HG03378 (cell line): ENCODE data around the gene B4GALNT3.

Experiments
- ATAC-seq: cut with Tn5 transposase; IDR thresholded peaks from one replicate; pipeline ENCODE4 v1.9.1; 2021; ENCODE audit warnings: mild to moderate bottlenecking, moderate library complexity; ENCODE audit not compliant: unreplicated experiment

Gene B4GALNT3

DNA sequence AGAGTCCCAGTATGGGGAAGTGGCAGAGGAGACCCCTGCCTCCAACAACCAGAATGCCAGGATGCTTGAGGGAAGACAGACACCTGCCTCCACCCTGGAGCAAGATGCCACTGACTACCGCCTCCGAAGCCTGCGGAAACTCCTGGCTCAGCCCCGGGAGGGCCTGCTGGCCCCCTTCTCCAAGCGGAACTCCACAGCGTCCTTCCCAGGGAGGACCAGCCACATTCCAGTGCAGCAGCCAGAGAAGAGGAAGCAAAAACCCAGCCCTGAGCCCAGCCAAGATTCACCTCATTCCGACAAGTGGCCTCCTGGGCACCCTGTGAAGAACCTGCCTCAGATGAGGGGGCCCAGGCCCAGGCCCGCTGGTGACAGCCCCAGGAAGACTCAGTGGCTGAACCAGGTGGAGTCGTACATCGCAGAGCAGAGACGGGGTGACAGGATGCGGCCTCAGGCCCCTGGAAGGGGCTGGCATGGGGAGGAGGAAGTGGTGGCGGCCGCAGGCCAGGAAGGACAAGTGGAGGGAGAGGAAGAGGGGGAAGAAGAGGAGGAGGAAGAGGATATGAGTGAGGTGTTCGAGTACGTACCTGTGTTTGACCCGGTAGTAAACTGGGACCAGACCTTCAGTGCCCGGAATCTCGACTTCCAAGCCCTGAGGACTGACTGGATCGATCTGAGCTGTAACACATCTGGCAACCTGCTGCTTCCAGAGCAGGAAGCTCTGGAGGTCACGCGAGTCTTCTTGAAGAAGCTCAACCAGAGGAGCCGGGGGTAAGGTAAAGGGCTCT lies 93.7 kb downstream of the B4GALNT3 start:
- no peak for ATAC-seq

DNA sequence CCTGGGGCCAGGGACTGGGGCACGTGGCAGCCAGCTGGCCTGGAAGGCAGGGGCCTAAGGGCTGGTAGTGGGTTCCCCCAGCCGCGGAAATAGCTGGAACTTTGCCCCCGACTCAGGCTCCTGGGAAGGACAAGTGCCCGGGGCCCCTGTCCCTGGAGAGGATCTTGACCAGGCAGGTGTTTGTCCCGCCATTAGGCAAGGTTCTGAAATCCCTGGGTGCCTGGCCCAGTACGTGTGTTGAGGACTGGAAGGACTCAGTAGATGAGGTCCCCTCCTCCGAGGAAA lies 94.2 kb downstream of the B4GALNT3 start:
- no peak for ATAC-seq

DNA sequence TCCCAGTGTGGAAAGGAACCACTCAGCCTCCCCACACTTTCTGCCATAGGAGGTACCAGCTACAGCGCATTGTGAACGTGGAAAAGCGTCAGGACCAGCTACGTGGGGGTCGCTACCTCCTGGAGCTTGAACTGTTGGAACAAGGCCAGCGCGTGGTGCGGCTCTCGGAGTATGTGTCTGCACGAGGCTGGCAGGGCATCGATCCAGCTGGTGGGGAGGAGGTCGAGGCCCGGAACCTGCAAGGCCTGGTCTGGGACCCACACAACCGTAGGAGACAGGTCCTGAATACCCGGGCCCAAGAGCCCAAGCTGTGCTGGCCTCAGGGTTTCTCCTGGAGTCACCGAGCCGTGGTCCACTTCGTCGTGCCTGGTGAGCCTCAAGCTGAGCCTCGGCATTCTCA lies 96.8 kb downstream of the B4GALNT3 start:
- no peak for ATAC-seq

- ATAC-seq = no peak
Observed at GRCh38 chr12:558580-558979, 98.8 kb downstream of the B4GALNT3 start.

GRCh38 chr12:559208-559905 lies 99.6 kb downstream of the B4GALNT3 start:
- no peak for ATAC-seq

DNA sequence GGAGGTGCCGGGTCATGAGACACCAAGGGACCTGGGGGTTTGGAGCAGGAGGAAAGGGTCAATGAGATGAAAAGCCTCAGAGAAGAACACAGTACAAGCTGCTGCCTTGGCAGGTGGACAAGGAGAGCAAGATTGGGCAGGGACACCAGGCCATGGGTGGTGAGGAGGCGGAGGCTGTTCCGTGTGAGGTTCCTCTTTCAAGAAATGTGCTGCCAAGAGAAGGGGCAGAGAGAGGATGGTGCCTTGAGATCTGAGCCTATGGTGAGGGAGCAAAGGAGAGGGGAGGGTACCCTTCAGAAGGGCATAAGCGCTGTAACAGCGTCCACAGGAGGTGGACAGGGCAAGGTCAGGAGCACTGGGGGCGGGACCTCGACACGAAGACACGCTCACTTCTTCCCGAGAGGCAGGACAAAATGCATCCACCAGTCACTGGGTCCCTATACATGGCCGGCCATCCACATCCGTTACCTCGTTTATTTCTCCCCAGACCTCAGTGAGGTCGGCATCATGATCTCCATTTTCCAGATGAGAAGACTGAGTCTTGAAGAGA lies 100.2 kb downstream of the B4GALNT3 start:
- no peak for ATAC-seq

DNA sequence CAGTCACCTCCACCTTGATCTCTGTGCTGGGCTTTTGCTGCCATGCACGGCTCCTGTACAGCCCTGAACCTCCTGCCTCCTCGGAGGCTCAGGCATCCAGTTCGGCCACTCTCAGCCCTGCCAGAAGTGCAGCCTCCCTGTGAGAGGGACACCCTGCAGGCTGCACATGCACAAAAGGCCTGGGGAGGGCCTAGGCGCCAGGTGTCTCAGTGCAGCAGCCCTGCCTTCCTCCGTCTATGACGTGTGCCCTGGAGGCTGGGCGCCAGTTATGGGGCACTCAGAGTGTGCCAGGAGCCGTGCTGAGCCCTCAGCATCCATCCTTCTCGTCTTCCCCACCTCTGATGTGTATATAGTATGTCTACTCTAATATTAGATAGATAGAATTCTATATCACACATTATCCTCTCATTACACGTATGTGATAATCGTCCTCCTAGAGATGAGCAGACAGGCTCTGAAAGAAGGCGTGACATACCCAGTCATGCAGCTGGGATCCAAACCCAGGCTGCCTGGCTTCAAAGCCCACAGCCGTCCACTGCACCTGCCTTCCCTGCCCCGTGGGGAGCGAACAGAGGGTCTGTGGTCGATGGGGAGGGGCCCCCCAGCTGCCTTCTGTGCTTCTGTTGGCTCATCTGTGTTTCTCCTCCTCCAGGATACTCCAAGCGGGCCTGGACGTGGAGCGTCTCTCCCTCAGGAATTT lies 101.1 kb downstream of the B4GALNT3 start:
- no peak for ATAC-seq

- ATAC-seq = no peak
Observed at GRCh38 chr12:561391-561705, 101.6 kb downstream of the B4GALNT3 start.

DNA sequence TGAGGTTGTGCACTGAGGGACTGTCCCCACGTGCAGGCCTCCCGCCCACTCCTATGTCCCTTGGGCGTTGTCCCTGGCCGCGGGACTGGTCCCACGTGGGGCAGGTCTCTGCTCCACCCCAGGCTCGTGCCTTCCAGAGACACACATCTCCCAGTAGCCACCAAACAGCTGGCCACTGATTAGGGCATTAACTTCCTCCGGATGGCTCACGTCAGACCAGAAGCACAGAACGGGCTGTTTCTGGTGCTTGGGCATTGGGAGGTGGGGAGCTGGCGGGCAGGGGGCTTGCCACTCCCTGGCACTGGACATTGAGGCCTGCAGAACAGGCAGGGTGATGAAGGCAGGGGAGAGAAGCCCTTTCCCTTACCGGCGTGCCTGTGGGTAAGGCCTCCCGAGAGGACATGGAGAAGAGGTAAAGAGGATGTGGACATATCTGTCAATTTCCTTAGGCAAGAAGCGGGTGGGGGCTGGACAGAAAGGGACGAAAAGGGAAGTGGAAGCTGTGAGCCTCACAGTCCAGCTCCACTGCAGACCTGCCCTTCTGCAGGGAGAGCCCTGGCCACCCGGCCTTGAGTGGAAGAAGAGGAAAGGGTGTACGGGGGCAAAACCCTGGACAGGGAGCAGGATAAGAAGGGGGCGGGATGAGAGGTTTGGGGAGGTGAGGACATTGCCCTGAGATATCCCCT lies 102.3 kb downstream of the B4GALNT3 start:
- no peak for ATAC-seq

- ATAC-seq = no peak
Observed at GRCh38 chr12:562634-563033, 102.9 kb downstream of the B4GALNT3 start.

GRCh38 chr12:563250-563781 lies 103.6 kb downstream of the B4GALNT3 start:
- ATAC-seq = no peak

GRCh38 chr12:563787-564298 lies 104.1 kb downstream of the B4GALNT3 start:
- no peak for ATAC-seq

DNA sequence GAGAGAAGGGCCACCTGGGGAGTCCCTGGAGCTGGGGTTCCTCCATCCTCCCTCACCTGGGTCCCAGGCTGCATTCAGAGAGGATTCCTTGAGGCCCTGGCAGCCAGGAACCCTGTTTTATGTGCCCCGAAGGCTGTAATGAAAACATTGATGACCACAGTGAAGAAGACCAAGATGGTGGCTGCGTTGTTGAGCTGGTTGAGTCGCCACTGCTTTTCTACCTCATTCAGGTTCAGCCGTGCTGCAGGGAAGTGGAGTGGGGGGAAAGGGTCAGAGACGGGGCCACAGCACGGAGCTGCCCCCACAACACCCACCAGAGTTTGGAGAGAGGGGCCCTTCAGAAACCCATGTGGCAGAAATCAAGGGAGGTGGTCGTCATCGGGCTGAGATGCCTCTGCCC lies 105.4 kb downstream of the B4GALNT3 start:
- ATAC-seq = no peak

DNA sequence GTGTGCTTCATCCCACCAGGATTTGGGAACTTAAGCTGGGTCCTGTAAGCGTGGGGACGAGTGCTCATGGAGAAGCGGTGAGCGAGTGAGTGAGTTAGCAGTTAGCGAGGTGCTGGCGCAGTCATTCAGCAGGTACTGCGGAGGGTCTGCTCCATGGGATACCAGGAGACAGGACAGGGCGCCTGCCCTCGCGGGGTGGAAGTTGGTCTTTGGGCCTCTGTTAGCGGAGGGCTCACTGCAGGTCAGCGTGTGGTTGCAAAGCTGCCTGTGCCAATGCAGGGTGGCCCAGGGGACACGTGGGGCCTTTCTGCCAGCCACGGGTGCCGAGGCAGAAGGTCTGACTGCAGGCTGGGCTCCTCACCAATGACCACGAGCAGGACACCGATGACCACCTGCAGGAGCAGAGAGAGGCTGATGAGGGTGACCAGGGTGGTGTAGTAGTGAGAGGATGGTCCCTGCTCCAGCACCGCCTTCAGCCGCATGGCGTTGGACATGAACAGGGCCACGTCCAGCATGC lies 105.9 kb downstream of the B4GALNT3 start:
- ATAC-seq = no peak

DNA sequence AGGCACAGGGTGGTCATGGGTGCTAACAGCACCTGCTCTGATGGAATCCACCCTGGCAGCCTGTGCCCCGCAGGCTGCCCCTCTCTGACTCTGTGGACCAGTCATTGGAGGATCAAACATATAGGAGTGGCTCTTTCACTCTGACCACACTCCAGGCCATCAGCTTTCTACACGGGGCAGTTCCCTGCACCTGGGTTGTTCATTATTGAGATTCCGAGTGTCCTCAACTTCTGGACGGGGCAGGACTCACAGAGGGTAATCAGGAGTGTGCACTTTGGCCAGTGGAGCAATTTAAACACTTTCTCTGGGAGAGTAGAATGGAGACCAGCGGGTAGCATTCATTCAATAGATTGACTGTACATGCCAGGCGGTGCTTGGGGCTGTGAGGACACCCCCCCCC lies 108.7 kb downstream of the B4GALNT3 start:
- ATAC-seq = no peak

DNA sequence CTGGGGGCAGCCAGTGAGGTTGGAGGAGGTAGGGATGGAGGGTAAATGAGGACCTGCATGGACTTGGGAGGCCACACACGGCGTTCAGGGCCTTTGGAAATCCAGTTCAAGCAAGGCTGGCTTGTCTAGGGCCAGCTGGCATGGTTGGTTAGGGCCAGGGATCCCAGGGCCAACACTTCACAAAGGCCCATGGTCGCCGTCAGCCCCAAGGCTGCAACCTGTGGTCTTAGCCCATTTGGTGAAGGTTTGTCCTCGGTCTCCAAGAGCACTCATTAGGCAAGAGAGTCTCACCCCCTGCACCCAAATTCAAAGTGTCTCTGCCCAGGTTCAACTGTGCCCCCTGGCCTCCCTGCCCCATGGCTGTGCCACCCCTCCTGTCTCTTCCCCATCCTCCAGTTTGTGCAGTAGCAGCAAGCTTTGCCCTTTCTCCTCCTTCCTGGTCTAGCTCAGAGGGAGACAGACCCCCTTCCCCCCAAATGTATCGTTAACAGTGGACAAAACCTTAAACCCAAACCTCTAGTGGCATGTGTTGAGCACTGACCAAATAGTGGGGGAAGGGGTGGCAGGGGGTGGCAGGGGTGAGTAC lies 109.4 kb downstream of the B4GALNT3 start:
- ATAC-seq = no peak

DNA sequence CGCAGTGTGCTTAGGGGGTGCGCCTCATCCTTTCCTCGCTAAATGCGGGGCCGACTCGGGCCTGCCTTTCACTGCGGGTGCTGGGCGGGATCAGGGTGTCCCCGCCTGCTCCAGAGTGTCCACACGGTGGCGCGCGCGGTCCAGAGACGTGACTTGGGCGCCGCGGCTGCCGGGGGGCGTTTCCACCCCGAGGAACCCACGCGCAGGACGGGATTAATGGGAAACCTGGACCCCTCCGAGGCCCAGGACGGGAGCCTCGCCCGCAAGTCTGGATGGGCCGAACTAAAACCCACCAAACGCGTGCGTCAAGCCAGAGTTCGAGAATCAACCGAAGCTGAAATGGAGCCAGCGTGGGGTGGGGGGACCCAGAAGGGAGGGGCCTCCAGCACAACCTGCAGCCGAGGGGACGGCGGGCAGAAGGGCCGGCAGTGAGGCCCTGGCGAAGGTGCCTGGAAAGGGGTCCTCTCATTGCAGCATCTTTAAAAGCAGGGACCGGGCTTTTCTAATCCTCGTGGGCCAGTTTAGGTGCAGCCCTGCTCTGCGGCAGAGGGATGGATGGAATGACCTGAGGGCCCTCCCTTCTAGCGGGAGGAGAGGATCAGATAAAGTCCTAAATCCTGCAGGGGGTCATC lies 110.2 kb downstream of the B4GALNT3 start:
- no peak for ATAC-seq

DNA sequence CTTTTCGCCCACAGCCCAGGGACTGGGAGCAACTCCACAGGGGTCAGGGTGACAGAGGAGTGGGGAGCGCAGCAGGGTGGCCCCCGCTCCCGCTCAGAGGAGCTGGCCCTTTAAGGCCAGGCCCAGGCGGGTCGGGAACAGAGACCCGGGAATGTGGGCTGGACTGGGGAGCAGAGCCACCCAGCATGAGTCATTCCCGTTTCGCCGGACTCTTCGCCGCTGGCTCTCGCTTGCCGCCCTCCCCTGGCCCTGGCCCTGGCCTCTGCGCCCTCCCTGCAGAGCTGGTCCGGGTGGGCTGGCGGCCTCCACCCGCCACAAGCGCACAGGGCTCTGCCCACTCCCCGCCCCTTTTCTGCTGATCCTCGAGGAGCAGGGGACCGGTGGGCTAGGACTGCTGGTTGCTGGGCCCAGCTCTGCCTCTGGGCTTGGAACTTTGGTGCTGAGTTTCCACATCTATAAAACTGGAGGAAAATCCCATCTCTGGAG lies 110.7 kb downstream of the B4GALNT3 start:
- no peak for ATAC-seq

- ATAC-seq = no peak
Observed at GRCh38 chr12:570921-571794, 111.4 kb downstream of the B4GALNT3 start.
